HepG2 (cell line): ENCODE results near the gene SHTN1. TPM values are rescaled to one million over a fixed set of nuclear protein-coding genes. Genes with fewer than 3 reads are reported as not detected.

Experiments used
- ATAC-seq: fragments of 200-7000 bp; cut with Tn5 transposase; 3 replicates; pipeline ENCODE4 v1.9.1; 2020; ENCODE audit warnings: mild to moderate bottlenecking, moderate library complexity
- BruUV-seq: library from RNA; stranded (reverse); fragments of 400-500 nt; replicated peaks from 2 replicates; lab custom pipeline; 2021; lab: Mats Ljungman, UMichigan
- CTCF ChIA-PET: fragments of 300-600 bp; formaldehyde crosslinking; extraction: SDS; loops from one replicate; lab custom pipeline; 2021; ENCODE audit warnings: low total read pairs, inconsistent platforms, low intra/inter-chr PET ratio; lab: Yijun Ruan, JAX
- POLR2A ChIA-PET: fragments of 350-600 bp; sonication (Branson Sonifier 250); formaldehyde crosslinking; loops from one replicate; lab custom pipeline; 2020; ENCODE audit warnings: antibody characterized with exemption, inconsistent platforms; lab: Yijun Ruan, JAX
- DNase-seq: peaks from one replicate; pipeline ENCODE4 v3.0.0-alpha.2; 2015; ENCODE audit warnings: low spot score
- FAIRE-seq: peaks from 3 replicates; lab custom pipeline; 2011; peaks lifted over from hg19 to GRCh38; lab: Jason Lieb, UNC
- H2AFZ ChIP-seq: one replicate; pipeline ENCODE4 v1.6.1; 2011; ENCODE audit warnings: low read length, inconsistent platforms
- H3K27ac ChIP-seq: fragments of 300-600 bp; 3 replicates; pipeline ENCODE4 v1.8.0; 2011; ENCODE audit warnings: mixed run types, mild to moderate bottlenecking, mixed read lengths, low read length, inconsistent platforms; ENCODE audit not compliant: insufficient read depth; ENCODE audit errors: extremely low read length
- H3K27me3 ChIP-seq, 2 experiments: fragments of 200-600 bp in 1 of 2; 2 replicates in 1 of 2; 3 replicates in 1 of 2; pipeline versions ENCODE4 v1.6.0 to v1.8.0; 2011; ENCODE audit warnings: low read length in 2 of 2, mild to moderate bottlenecking in 2 of 2, moderate library complexity in 2 of 2, inconsistent platforms in 1 of 2; ENCODE audit not compliant: insufficient read depth in 2 of 2, control insufficient read depth in 1 of 2
- H3K36me3 ChIP-seq, 2 experiments: fragments of 200-600 bp in 1 of 2; replicated peaks in 1 of 2; 2 replicates in 1 of 2; 3 replicates in 1 of 2; pipeline versions ENCODE4 v1.5.1 to v1.8.0; 2011; ENCODE audit warnings: low read length in 2 of 2, inconsistent platforms in 1 of 2; ENCODE audit not compliant: insufficient read depth in 2 of 2, control insufficient read depth in 1 of 2
- H3K4me1 ChIP-seq: 2 replicates; pipeline ENCODE4 v1.5.1; 2012; ENCODE audit warnings: low read length, inconsistent platforms; ENCODE audit not compliant: insufficient read depth
- H3K4me2 ChIP-seq: 2 replicates; pipeline ENCODE4 v1.6.0; 2011; ENCODE audit warnings: low read depth, low read length, inconsistent platforms
- H3K4me3 ChIP-seq, 3 experiments: fragments of 200-600 bp in 1 of 3; sonication (generic), shearing (Covaris generic) in 1 of 3; replicated peaks in 1 of 3; 2 replicates each; pipeline ENCODE4 v1.5.1; 2011 to 2016; ENCODE audit warnings: low read length in 3 of 3, inconsistent platforms in 2 of 3, low read depth in 2 of 3, mild to moderate bottlenecking in 2 of 3, control low read depth in 1 of 3, mixed read lengths in 1 of 3; ENCODE audit not compliant: insufficient read depth in 1 of 3
- H3K79me2 ChIP-seq: one replicate; pipeline ENCODE4 v1.6.1; 2011; ENCODE audit warnings: low read length, inconsistent platforms; ENCODE audit not compliant: insufficient read depth
- H3K9ac ChIP-seq: 2 replicates; pipeline ENCODE4 v1.6.0; 2011; ENCODE audit warnings: mild to moderate bottlenecking, low read depth, low read length, inconsistent platforms; ENCODE audit not compliant: insufficient read depth
- H3K9me3 ChIP-seq: 2 replicates; pipeline ENCODE4 v1.5.1; 2012; ENCODE audit warnings: mild to moderate bottlenecking, low read length
- H4K20me1 ChIP-seq: 2 replicates; pipeline ENCODE4 v1.6.0; 2011; ENCODE audit warnings: inconsistent platforms, mild to moderate bottlenecking, low read length, moderate library complexity; ENCODE audit not compliant: insufficient read depth
- IKZF1 ChIP-seq: fragments of 450-650 bp; IDR thresholded peaks from 2 replicates; pipeline ENCODE4 v1.7.1; 2016
- NR2C2 ChIP-seq: sonication (generic); formaldehyde crosslinking; IDR thresholded peaks from 2 replicates; pipeline ENCODE4 v1.4.0; 2020; ENCODE audit warnings: missing genetic modification reagents, mild to moderate bottlenecking, moderate library complexity, borderline replicate concordance
- SMAD9 ChIP-seq: sonication (generic); formaldehyde crosslinking; IDR thresholded peaks from 2 replicates; pipeline ENCODE4 v1.5.1; 2020; ENCODE audit warnings: mild to moderate bottlenecking, missing genetic modification reagents
- TBX3 ChIP-seq: fragments of 450-650 bp; IDR thresholded peaks from 2 replicates; pipeline ENCODE4 v1.6.1; 2017; ENCODE audit warnings: antibody characterized with exemption, mild to moderate bottlenecking, inconsistent platforms, borderline replicate concordance
- XBP1 ChIP-seq: sonication (generic); formaldehyde crosslinking; IDR thresholded peaks from 2 replicates; pipeline ENCODE4 v1.5.0; 2020; ENCODE audit warnings: missing genetic modification reagents
- YEATS4 ChIP-seq: sonication (generic); formaldehyde crosslinking; IDR thresholded peaks from 2 replicates; pipeline ENCODE4 v1.4.0; 2020; ENCODE audit warnings: missing genetic modification reagents, borderline replicate concordance
- ZBTB3 ChIP-seq: sonication (generic); formaldehyde crosslinking; IDR thresholded peaks from 2 replicates; pipeline ENCODE4 v1.4.0; 2020; ENCODE audit warnings: low read depth, mild to moderate bottlenecking, moderate library complexity, missing genetic modification reagents, borderline replicate concordance
- ZNF337 ChIP-seq: sonication (generic); formaldehyde crosslinking; IDR thresholded peaks from 2 replicates; pipeline ENCODE4 v1.5.1; 2020; ENCODE audit warnings: missing genetic modification reagents, low read depth, mild to moderate bottlenecking, borderline replicate concordance
- ZNF552 ChIP-seq: sonication (generic); formaldehyde crosslinking; IDR thresholded peaks from 2 replicates; pipeline ENCODE4 v1.9.0; 2022; ENCODE audit warnings: missing genetic modification reagents, mild to moderate bottlenecking, borderline replicate concordance
- ZNF598 ChIP-seq: sonication (generic); formaldehyde crosslinking; IDR thresholded peaks from 2 replicates; pipeline ENCODE4 v1.5.1; 2020; ENCODE audit warnings: mild to moderate bottlenecking, missing genetic modification reagents, borderline replicate concordance
- WGBS: methylation state at CpG from one replicate; pipeline ENCODE4 v1.1.6; 2017; ENCODE audit warnings: low lambda C conversion rate; 5-methylcytosine and 5-hydroxymethylcytosine counted together
- in situ Hi-C: cut with HindIII; loops from 2 replicates; pipeline ENCODE4 v1.10.0; 2017; ENCODE audit warnings: low pct_unique_long_range_greater_than_20kb; ENCODE audit not compliant: extremely low pct_ligation_motif_present
- intact Hi-C: fragments of 100-400 bp; cut with micrococcal nuclease; formaldehyde crosslinking; loops from one replicate; pipeline ENCODE4 v1.10.0; 2022; ENCODE audit not compliant: unreplicated experiment
- polyA plus RNA-seq, 8 experiments: library from polyadenylated mRNA; depleted of rRNA in 3 of 8; stranded (reverse) in 7 of 8; unstranded in 1 of 8; fragments of >200 nt; fragmentation: Illumina TruSeq in 4 of 8; extraction: Trizol in 4 of 8; gene quantifications; 2 replicates each; pipeline versions ENCODE4 v1.2.1 to v1.2.3, GENCODE V29; 2011 to 2016; ENCODE audit warnings: low read depth in 4 of 8, missing spikeins in 1 of 8, mixed read lengths in 1 of 8; ENCODE audit not compliant: insufficient read depth in 1 of 8
- total RNA-seq, 5 experiments: library from RNA; depleted of rRNA; stranded (reverse); fragments of >200 nt; fragmentation: Illumina TruSeq; extraction: Trizol; gene quantifications; 2 replicates each; pipeline ENCODE4 v1.2.3, GENCODE V29; 2016; ENCODE audit warnings: low read depth in 1 of 5
- TF ChIP-seq, protein P1 (sequence below): sonication (generic); formaldehyde crosslinking; IDR thresholded peaks from 2 replicates; pipeline ENCODE4 v1.4.0; 2020; ENCODE audit warnings: missing genetic modification reagents
- TF ChIP-seq, protein P2 (sequence below): sonication (generic); formaldehyde crosslinking; IDR thresholded peaks from 2 replicates; pipeline ENCODE4 v1.4.0; 2020; ENCODE audit warnings: missing genetic modification reagents
- TF ChIP-seq, protein P3 (sequence below): sonication (generic); formaldehyde crosslinking; IDR thresholded peaks from 2 replicates; pipeline ENCODE4 v1.5.0; 2020; ENCODE audit warnings: mild to moderate bottlenecking, low read depth, missing genetic modification reagents, borderline replicate concordance
- TF ChIP-seq, protein P4 (sequence below), 2 experiments: sonication (generic) in 1 of 2; formaldehyde crosslinking in 1 of 2; IDR thresholded peaks; 2 replicates each; pipeline versions ENCODE4 v1.5.1 to v1.6.1; 2011 to 2020; ENCODE audit warnings: borderline replicate concordance in 1 of 2, low read depth in 1 of 2, low read length in 1 of 2, mild to moderate bottlenecking in 1 of 2, missing genetic modification reagents in 1 of 2, moderate library complexity in 1 of 2

SHTN1 gene
- total and polyA plus RNA-seq, 2 of the 13 experiments (the other 11 are each of a cell fraction or from before 2014, with no cell fraction given): 11.3 to 15.6 TPM

DNA sequence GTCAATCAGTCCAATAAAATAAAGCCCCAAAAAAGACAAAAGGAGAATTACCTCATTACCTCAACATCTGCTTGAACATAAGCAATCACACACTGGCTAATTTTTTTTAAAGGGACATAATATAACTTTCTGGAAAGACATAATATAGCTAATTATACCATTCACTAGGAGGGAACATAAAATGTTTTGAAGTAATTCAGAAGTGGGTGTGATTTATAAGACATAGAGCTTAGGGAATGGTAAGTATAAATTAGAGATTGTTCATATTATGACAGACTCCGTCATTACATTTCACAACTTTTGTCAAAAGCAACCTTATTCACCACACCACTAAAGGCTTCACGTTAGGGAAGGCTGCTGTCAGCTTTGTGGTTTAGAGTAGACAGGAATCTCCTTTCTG is 3.8 kb downstream of the SHTN1 start:
- no peak overlapping the region for H3K9ac ChIP-seq
- ChIA-PET POLR2A (no interaction called here), CTCF (no interaction called here)
- peaks cover 48% of the 10 kb centered on the region for H3K4me1 ChIP-seq
- no peaks in the 10 kb centered on the region for H3K9me3 ChIP-seq
- DNase-seq (no peak), ATAC-seq (no peak), FAIRE-seq (no peak)
- H3K27ac ChIP-seq: no peak overlapping the region
- BruUV-seq: no TSS peak
- peaks cover 5% of the 10 kb centered on the region for H4K20me1 ChIP-seq
- no peak overlapping the region for H2AFZ ChIP-seq
- in situ Hi-C loops (loop anchor here (10.0 kb wide), 1 partner anchor 164 kb away; no protein-coding TSS in a partner anchor), intact Hi-C loops (loop anchor here (5.0 kb wide), 2 partner anchors 54 to 166 kb away; no protein-coding TSS in a partner anchor)
- WGBS: 94% methylated on average over 2 of the region's 2 CpGs
- H3K79me2 ChIP-seq: peaks cover 70% of the 10 kb centered on the region
- H3K4me2 ChIP-seq: no peak overlapping the region
- H3K36me3 ChIP-seq: no peaks in the 10 kb centered on the region
- H3K27me3 ChIP-seq: no peaks in the 10 kb centered on the region
- no peak overlapping the region for H3K4me3 ChIP-seq
- TF ChIP-seq IKZF1 (no peak), ZNF598 (CRISPR knock-in tag) (no peak), SMAD9 (CRISPR knock-in tag) (no peak), XBP1 (no peak), ZNF337 (no peak), TBX3 (no peak), ZBTB3 (CRISPR knock-in tag) (no peak), ZNF552 (CRISPR knock-in tag) (no peak), NR2C2 (CRISPR knock-in tag) (no peak), YEATS4 (CRISPR knock-in tag) (no peak)
- TF ChIP-seq, protein P1, sequence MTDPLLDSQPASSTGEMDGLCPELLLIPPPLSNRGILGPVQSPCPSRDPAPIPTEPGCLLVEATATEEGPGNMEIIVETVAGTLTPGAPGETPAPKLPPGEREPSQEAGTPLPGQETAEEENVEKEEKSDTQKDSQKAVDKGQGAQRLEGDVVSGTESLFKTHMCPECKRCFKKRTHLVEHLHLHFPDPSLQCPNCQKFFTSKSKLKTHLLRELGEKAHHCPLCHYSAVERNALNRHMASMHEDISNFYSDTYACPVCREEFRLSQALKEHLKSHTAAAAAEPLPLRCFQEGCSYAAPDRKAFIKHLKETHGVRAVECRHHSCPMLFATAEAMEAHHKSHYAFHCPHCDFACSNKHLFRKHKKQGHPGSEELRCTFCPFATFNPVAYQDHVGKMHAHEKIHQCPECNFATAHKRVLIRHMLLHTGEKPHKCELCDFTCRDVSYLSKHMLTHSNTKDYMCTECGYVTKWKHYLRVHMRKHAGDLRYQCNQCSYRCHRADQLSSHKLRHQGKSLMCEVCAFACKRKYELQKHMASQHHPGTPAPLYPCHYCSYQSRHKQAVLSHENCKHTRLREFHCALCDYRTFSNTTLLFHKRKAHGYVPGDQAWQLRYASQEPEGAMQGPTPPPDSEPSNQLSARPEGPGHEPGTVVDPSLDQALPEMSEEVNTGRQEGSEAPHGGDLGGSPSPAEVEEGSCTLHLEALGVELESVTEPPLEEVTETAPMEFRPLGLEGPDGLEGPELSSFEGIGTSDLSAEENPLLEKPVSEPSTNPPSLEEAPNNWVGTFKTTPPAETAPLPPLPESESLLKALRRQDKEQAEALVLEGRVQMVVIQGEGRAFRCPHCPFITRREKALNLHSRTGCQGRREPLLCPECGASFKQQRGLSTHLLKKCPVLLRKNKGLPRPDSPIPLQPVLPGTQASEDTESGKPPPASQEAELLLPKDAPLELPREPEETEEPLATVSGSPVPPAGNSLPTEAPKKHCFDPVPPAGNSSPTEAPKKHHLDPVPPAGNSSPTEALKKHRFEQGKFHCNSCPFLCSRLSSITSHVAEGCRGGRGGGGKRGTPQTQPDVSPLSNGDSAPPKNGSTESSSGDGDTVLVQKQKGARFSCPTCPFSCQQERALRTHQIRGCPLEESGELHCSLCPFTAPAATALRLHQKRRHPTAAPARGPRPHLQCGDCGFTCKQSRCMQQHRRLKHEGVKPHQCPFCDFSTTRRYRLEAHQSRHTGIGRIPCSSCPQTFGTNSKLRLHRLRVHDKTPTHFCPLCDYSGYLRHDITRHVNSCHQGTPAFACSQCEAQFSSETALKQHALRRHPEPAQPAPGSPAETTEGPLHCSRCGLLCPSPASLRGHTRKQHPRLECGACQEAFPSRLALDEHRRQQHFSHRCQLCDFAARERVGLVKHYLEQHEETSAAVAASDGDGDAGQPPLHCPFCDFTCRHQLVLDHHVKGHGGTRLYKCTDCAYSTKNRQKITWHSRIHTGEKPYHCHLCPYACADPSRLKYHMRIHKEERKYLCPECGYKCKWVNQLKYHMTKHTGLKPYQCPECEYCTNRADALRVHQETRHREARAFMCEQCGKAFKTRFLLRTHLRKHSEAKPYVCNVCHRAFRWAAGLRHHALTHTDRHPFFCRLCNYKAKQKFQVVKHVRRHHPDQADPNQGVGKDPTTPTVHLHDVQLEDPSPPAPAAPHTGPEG (CRISPR knock-in tag): no peak
- TF ChIP-seq, protein P2, sequence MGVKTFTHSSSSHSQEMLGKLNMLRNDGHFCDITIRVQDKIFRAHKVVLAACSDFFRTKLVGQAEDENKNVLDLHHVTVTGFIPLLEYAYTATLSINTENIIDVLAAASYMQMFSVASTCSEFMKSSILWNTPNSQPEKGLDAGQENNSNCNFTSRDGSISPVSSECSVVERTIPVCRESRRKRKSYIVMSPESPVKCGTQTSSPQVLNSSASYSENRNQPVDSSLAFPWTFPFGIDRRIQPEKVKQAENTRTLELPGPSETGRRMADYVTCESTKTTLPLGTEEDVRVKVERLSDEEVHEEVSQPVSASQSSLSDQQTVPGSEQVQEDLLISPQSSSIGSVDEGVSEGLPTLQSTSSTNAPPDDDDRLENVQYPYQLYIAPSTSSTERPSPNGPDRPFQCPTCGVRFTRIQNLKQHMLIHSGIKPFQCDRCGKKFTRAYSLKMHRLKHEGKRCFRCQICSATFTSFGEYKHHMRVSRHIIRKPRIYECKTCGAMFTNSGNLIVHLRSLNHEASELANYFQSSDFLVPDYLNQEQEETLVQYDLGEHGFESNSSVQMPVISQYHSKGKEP (CRISPR knock-in tag): no peak
- TF ChIP-seq, protein P3, sequence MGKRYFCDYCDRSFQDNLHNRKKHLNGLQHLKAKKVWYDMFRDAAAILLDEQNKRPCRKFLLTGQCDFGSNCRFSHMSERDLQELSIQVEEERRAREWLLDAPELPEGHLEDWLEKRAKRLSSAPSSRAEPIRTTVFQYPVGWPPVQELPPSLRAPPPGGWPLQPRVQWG: no peak
- TF ChIP-seq, protein P4, sequence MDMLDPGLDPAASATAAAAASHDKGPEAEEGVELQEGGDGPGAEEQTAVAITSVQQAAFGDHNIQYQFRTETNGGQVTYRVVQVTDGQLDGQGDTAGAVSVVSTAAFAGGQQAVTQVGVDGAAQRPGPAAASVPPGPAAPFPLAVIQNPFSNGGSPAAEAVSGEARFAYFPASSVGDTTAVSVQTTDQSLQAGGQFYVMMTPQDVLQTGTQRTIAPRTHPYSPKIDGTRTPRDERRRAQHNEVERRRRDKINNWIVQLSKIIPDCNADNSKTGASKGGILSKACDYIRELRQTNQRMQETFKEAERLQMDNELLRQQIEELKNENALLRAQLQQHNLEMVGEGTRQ (IDR thresholded peaks at IDR 0.05; ENCODE audit: low read depth, low read length): no peak
- TF ChIP-seq, protein P4 (CRISPR knock-in tag; IDR thresholded peaks at IDR 0.05; ENCODE audit: borderline replicate concordance): no peak
